NCI-H69 (cell line): Measurements from ENCODE around the gene ZNRD2.
"Not testable (repeated sequence)": the region's sequence is repeated elsewhere in the genome, so short reads cannot be mapped to it uniquely, and the experiment has no call there.

ENCODE experiments used
- DNase-seq: peaks from one replicate; lab custom pipeline; 2025; lab: John Stamatoyannopoulos, UW

The ZNRD2 gene

DNA sequence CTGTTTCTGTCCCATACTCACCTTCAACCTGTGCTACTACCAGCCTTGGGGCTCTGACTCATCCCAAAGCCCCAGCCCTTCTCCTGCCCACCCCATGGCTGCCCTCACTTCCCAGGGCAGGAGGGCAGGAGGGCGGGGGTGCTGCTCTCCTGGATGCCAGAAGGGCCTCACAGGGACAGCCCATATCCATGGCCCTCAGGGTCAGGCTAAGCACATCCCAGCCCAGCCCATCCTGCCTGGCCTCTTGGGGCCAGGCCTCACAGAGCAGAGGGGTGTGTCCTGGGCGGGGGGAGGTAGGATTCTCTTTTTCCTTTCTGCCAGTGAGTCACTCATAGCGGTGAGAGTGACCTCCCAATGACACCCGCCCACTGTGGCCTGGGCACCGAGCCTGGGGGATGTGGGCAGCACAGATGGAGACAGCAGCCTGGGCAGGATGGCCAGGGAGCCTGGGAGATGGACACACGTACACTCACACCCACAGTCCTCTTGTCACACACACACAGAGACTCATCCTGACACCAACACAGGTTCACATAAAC, 14.5 kb upstream of the ZNRD2 start:
- no peak for DNase-seq

DNA sequence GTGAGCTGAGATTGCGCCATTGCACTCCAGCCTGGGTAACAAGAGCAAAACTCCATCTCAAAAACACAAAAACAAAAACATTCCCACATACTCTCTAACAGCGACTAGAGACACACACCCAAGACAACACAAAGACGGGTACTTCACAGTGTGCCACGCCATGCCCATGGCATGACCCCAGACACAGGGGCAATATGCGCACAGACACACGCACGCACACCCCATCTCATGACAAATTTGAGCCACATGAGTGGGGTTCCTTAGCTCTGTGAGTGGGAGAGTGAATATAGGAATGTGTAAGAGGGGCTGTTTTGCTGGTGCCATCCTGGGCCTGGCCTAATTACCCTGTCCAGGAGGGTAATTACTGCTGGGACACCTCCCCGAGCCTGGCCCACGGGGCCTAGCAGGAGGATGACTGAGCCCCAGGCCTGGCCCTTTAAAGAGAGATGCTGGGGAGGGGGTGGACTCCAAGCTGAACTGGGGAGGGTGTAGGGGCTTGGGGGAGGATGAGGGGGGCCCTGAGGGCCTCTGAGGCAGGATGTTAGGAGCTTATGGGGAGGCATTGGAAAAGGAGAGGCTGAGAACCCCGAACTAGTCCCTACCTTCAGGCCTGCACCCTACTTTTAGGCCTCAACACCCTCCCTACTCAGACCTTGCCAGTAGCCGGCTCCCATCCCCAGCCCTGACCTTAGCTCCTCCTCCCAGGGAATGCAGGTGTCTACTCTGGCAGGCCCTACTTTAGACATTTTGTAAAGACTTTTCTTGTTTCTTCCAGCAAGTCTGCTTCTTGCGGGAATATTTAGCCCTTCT, 13.6 kb upstream of the ZNRD2 start:
- DNase-seq: no peak

DNA sequence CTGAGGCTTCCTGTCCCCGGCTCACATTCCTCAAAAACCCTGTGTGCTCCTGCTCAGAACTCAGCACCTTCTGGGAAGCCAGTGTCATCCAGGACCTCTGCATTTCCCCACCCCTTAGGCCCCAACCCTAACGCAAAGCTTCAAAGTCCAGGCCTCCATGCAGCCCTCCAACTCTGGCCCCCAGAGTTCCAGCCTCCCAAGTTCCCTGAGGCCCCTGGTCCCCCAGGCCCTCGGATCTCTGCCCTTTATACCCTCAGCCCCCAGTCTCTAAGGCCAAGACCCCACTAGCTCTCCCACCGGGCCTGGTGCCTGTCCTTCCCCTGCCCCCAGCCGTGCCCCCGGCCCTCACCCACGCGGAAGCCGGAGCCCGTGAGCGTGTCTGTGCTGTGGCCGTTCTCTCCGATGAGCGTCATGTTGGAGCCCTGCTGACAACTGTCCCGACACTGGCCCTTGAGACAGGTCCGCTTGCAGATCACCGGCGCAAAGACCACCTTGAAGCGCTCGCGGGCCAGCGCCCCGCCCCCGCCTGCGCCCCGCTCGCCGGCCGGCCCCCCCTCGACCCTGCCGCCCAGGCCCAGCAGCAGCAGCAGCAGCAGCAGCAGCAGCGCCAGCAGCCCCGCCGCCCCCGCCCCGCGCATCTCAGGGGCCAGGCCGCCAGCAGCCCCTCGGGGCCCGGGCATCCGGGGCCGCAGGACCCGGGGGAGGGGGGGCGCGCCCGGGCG, 12.8 kb upstream of the ZNRD2 start:
- peak; percentile 59 for DNase-seq

DNA sequence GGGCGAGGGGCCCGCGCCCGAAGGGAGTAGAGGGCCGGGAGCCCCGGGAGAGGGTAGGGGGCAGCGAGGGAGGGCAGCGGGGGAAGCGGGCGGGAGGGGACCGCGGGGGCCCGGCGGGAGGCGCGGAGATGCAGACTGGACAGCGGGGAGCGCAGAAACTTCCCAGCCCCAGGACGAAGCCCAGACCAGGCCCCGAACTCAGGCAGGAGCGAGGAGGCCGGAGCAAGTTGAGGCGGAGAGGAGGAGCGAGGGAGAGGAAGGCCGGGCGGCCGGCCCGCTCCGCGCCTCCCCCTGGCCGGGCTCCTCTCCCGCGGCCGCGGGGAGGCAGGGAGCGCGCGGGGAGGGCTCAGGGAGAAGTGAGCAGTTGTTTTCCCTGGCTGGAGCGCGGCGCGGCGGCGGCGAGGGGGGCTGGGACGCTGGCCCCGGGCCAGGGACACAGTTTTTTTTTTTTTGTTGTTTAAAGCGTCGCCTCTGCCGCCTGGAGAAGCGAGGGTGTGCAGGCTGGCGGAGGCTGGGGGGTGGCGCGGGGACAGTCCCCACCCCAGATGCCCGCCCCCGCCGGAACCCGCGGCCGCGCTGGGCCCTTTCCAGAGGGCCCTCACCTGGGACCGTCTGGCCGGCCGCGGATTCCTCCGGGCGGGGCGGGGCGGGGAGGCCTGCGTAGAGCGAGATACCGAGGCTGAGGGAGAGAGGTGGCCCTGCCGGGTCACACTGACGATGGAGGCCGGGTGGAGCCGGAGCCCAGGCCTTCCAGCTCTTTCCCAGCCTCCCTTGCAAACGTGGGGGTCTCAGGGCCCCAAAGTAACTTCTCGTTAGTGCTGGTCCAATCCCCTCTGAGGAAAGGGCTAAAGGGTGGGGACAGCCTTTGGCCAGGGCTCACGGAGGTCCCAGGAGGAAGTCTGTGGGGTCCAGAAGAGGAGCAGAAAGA, 12.0 kb upstream of the ZNRD2 start, which contains the start of gene LTBP3:
LTBP3 (minus strand) TSS at position 358 of the 928 bp plus-strand sequence. CDS start 400 bp downstream, outside the sequence.
- peak; percentile 86 for DNase-seq

DNA sequence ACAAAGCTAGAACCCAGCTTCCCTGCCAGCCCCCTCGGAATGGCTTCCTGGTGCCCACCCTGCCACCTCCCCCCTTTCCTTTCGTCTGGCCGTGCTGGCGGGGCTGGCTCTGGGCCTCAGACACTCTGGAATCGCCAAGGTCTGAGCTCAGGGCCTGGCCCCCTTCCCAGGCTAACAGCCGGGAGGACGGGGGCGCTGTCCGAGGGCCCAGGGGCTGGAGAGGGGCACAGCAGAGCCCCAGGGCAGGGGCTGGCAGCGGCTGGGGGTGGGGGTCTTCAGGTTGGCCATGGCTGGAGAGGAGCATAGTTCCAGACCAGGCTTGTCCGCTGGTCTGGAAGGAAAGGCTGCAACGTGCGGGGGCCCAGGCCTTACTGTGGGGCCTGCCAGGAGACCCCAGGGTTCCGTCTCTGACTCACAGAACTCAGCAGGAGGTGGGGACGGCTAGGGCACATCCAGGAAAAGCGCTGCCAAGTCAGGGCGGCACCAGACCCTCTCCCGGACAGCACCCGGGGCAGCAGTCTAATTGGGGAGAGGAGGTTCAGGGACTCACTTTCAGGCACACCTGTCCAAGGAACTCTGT, 11.3 kb upstream of the ZNRD2 start:
- peak; percentile 74 for DNase-seq

DNA sequence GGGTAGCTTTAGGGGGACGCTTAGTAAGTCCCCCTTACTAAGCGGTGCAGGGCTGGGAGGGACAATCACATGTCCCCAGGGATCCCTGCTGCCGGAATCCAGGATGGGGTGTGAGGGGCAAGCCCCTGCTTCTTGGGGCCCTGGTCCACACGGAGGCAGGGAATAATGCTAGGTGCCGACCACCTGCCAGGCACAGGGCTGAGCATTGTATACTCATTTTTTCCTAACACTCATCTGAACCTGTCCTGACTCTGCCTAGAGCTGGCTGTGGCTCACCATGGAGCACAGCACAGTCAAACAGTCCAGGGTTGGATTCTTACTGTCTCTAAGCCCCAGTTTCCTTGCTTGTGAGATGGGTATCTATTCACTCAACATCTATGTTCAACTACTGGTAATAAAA, 10.7 kb upstream of the ZNRD2 start:
- peak; percentile 55 for DNase-seq

DNA sequence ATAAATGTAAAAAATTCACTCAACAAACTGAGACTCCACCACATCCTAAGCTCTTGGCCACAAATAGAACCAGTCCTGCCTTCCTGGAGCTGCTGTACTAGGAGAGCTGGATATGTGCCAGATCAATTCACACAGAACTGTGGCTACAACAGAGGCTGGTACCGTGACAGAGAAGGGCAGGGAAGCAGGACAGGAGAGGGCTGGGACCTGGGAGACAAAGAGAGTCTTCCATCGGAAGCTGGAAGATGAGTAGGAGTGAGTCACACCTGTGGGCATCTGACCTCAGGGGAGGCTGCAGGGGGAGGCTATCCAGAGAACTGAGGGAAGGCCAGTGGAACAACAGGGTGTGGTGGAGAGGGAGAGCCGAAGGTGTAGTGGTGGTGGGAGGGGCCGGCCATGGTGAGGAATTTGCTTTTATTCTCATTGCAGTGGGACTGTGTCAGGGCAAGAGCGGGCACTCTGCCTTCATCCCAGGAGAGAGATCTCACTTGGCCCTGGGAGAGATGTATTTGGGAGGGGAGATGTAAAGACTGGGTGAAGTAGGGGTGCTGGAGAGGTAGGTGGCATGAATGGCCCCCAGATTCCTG, 10.2 kb upstream of the ZNRD2 start:
- DNase-seq: peak; percentile 87

DNA sequence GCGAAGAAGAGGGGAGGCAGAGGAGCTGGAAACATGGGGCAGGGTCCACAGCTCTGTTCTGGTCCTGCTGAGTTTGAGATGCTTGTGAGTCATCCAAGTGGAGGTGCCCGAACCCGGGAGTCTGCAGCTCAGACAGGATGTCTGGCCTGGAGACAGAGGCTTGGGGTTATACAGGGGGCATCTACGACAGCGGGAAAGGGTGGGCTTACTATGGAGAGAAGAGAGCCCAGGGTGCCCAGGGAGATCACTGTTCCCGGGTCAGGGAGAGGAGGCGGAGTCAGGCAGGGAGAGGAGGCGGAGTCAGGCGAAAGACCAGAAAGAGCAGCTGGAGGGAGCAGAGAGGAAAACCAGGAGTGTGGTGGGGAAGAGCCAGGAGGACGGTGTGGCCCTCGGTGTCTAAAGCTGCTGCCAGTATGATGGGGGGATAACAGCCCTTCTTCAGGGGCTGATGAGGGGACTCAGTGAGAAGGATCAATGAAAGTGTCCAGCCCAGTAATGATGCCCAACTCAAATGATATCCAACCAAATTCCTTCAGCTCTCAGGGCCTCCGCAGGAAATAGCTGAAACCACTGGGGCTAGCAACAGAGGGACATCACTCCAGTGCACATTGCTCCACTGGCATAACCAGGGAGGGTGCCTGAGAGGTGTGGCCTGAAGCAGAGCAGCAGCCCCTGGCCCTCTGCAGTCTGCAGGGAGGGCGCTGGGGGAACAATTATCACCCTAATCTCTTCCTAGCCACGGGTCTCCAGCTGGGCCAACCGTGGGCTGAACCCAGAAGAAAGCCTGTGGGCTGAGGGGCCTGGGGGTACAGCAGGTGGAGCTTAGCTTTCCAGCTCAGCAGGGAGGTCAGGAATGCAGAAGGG, 9.5 kb upstream of the ZNRD2 start:
- peak; percentile 69 for DNase-seq

DNA sequence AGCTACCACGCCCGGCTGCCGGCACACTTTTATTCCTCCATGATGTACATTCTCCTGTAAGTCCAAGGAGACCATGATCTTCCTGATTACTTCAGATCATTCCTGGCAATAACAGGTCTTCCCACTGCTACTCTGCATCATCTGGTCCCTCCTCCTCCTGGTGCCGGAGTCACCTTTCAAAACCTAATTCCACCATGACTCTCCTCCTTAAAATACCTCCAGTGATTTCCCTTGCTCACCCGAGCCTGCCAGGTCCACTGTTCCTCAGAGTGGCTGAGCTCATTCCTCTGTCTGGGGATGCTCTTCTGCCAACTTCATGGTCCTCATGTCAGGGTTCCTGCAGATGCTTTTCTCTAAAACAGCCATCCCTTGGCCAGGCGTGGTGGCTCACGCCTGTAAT, 8.3 kb upstream of the ZNRD2 start:
- DNase-seq: no peak

DNA sequence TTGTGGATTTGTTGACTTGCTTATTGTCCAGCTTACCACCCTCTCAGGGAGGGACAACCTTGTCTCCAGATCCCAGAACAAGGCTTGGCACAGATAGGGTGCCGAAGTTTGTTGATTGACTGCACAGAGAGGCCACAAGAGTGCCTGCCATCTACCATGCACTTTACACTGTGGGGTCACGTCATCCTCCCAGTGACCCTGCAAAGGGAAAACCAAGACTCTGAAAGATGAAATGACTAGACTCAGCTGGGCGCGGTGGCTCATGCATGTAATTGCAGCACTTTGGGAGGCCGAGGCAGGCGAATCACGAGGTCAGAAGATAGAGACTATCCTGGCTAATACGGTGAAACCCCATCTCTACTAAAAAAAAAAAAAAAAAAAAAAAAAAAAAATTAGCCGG, 7.5 kb upstream of the ZNRD2 start:
- DNase-seq: no peak

DNA sequence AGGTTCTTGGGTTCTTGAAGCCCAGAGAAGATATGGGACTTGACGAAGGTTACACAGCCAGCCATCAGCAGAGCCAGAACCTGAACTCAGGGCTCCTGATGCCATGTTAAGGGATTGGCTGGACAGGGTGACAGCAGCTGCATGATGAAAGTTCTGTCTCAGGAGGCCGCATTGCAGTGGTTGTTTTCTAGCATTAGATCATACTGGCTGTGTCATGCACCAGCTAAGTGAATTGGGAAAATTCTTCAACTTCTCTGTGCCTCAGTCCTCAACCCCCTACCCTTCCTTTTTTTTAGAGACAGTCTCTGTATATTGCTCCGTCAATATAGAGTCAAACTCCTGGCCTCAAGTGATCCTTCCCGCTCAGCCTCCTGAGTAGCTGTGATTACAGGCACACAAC, 6.7 kb upstream of the ZNRD2 start:
- no peak for DNase-seq

DNA sequence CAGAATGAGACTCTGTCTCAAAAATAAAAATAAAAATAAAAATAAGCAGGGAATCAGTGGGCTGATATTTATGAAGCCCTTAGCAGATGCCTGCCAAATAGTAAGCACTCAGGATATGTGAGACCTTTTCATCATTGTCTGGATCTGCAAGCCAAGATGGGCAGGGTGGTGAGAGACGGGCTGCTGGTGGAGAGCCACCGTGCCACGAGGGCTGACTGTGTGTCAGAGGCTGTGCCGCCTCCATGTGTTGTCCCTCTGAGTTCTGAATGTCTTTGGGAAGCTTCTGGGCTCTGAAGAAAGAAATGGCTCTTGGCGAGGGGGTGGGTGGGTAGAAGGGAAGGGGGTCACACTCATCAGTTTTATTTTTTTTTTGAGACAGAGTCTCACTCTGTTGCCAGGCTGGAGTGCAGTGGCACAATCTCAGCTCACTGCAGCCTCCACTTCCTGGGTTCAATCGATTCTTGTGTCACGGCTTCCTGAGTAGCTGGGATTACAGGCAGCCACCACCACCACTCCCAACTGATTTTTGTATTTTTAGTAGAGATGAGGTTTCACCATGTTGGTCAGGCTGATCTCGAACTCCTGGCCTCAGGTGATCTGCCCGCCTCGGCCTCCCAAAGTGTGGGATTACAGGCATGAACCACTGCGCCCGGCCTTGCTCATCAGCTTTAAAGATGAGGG, 5.3 kb upstream of the ZNRD2 start:
- DNase-seq: not testable (repeated sequence)

DNA sequence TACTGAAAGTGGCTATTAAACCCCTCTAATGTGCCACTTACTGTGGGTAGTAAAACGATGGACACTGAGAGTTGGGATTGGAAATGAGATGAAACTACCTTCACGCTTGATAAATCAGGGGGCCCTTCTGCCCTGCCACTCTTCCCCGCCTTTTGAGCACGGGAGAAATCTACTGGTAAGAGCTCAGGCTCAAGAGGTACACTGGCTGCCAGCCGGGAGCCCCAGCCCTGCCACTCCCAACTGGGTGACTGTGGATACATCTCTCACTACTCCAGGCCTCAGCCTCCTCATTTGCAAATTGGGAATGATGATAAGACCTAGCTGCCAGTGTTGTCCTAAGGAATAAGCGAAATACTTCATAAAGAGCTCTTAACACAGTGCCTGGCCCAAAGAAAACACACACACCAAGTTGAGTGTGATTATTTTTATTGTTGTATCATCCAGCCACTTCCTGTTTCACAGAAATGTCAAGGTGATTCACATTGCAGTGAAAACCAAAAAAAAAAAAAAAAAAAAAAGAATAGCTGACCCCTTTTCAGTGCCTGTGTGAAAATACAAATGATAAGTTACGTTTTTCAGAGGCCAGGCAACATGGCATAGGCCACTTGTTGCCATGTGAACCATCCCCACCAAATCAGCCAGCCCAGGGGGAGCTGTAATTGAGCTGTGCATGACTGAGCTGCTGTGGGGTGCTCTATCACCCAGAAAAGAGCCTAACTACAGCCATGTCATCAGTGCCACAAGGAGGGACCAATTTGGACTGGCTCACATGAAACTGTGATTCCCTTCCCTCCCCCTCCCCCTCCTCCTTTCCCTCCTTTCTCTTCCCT, 4.4 kb upstream of the ZNRD2 start:
- no peak for DNase-seq

DNA sequence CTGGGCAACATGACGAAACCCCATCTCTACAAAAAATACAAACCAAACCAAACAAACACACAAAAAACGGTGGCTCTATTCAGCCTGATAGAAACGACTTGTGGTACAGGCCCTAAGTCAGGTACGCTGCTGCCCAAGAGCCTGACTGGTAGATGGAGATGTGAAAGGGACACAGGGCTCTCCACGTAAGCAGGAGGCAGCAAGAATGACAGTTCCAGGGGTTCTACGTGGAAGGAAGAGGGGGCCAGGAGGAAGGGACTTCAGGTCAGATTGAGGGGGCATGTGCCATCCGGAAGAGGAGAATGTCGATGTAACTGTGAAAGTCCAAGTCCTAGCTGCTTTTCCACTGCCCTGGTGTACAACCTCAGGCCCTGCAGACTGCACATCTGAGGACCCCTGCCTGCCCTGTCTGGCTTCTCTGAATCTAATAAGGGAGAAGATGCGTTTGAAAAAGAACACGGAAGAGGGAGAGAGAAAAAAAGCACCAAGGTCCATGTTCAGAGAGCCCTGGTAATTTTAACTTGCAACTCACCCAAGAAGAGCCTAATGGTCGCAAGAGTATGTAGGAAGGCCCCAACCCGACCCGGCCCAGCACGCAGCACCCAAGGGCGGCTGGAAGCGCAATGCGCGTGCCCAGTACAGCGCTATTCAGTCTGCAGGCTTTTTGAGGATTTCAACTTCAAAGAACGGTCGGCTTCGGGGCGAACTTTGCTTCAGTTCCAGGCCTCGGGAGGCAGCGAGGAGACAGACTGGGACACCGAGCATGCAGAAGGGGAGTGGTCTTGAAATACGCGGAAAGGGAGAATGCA, 909 bp upstream of the ZNRD2 start:
- no peak for DNase-seq

DNA sequence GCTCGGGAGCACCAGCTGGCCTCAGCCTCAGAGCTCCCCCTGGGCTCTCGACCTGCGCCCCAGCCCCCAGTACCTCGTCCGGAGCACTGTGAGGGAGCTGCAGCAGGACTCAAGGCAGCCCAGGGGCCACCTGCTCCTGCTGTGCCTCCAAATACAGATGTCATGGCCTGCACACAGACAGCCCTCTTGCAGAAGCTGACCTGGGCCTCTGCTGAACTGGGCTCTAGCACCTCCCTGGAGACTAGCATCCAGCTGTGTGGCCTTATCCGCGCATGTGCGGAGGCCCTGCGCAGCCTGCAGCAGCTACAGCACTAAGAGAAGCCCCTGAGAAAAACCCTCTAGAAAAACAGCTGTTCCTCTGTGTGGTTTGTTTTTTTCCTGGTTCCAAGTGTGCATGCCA, 1.1 kb downstream of the ZNRD2 start:
- DNase-seq: no peak

DNA sequence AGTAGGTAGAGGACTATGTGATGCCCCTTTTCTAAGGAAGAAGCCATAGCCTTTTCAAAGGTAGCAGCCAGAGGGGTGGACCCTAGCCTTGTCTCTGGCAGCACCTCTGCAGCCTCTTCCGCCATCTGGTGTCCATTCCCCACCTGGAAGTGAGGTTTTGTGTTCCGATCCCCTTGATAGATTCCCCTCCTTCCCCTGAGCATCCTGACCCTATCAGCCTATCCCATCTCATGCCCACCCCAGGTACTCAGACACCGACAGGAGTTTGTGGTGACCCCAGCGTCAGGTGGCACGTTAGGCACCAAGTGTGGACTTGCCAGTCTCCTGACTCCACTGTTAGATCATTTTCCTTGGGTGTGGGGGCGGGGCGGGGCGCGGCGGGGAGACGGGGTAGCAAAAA, 1.7 kb downstream of the ZNRD2 start:
- peak; percentile 76 for DNase-seq

DNA sequence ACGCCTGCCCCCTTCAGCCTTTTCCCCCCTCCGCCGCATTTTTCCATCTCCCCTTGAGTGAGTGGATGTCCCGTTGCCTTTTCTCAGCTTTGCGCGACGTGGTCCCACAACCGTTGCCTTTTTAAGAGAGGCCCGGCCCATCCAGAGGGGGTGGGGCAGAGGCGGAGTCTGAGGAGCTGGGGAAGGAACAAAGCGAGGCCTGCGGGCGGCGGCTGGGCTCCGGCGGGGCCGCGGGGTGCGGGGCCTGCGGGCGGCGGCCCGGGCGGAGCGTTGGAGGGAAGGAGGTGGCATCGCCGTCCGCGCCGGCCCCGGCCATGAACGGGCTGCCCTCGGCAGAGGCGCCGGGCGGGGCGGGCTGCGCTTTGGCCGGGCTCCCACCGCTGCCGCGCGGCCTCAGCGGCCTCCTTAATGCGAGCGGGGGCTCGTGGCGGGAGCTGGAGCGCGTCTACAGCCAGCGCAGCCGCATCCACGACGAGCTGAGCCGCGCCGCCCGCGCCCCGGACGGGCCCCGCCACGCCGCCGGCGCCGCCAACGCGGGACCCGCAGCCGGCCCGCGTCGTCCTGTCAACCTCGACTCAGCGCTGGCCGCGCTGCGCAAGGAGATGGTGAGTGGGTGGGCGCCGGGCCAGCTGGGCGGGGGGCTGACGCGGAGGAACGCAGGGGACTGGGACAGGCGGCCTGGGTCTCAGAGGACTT, 2.2 kb downstream of the ZNRD2 start, which contains the start of gene FAM89B:
FAM89B (plus strand) TSS at position 183 of the 696 bp plus-strand sequence; CDS start at position 315, 132 bp downstream.
- DNase-seq: peak; percentile 89
